GM12873 (cell line): ENCODE results near the gene LARGE1.

Experiments
- CTCF ChIP-seq: IDR thresholded peaks from 2 replicates; pipeline ENCODE4 v1.5.1; 2012; ENCODE audit warnings: low read depth, mild to moderate bottlenecking, moderate library complexity, low read length, control low read depth; ENCODE audit not compliant: insufficient read depth; ENCODE audit errors: missing control alignments

LARGE1 gene

GRCh38 chr22:33451866-33452469 lies 468.3 kb downstream of the LARGE1 start:
- TF ChIP-seq CTCF = no peak

GRCh38 chr22:33450756-33451155 lies 469.5 kb downstream of the LARGE1 start:
- no peak for TF ChIP-seq CTCF

GRCh38 chr22:33447733-33448132 lies 472.5 kb downstream of the LARGE1 start:
- no peak for TF ChIP-seq CTCF

GRCh38 chr22:33443683-33444082 lies 476.6 kb downstream of the LARGE1 start:
- no peak for TF ChIP-seq CTCF

DNA sequence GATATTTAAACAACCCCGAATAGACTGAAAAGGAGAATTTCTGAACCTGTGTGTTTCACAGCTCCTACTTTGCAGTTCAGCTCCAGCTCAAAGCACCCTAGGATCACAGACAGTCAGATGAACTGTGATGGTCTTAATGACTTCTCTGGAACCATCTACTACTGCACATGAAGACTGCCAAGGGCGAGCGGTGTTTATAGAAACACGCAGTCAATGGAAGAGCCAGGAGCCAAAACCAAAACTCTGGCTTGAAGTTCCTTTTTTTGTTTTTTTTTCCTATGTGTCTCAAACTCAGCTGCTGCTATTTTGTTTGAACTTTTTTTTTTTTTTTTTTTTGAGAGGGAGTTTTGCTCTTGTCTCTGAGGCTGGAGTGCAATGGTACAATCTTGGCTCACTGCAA lies 479.5 kb downstream of the LARGE1 start:
- TF ChIP-seq CTCF = no peak

DNA sequence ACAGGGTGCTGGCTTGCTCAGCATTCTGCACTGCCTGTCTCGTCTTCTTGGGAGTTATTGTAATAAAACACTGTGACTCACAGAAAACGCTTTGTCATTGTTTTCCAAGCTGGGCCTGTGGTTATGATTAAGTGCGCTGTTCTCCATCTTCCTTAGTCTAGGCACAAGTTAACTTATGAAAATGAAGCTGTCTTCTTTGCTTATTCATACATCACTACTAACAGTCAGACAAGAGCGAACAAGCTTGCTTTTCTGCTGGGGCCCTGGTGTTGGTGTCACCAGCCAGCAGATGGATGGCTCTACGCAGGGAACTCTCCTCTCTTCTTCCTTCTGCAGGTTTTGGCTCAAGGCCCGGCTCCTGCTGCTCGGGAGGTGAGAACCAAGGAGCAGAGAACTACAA lies 482.0 kb downstream of the LARGE1 start:
- no peak for TF ChIP-seq CTCF

DNA sequence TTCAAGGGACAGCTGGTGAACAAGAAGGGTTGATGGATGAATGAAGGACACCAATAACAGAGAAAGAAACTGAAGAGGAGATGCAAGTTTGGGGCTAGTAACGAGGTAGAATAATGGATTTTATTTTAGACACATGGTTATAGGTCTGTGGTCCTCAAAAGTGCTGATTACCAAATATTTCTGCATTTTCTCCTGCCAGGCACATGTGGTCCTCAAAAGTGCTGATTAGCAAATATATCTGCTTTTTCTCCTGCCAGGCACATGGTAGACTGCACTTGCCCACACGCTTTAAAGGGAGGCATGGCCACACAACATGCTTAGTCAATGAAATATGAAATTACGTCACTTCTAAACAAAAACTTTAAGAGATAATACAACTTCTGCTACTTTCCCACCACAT lies 489.0 kb downstream of the LARGE1 start:
- no peak for TF ChIP-seq CTCF
